Activated T-cell treated with anti-CD3 and anti-CD28 coated beads for 4 hours (primary cell): Measurements from ENCODE around the gene POC1A.
"Not testable (repeated sequence)": the region's sequence is repeated elsewhere in the genome, so short reads cannot be mapped to it uniquely, and the experiment has no call there.

Experiments used
- DNase-seq: peaks from one replicate; pipeline ENCODE4 v3.0.0-alpha.2; 2020

POC1A gene

GRCh38 chr3:52041118-52041731 lies 113.0 kb downstream of the POC1A start:
- DNase-seq = no peak

- DNase-seq = no peak
Observed at GRCh38 chr3:52040600-52040999, 113.6 kb downstream of the POC1A start.

GRCh38 chr3:52039846-52040245 lies 114.4 kb downstream of the POC1A start:
- DNase-seq = no peak

- DNase-seq = no peak
Observed at GRCh38 chr3:52039426-52039825, 114.8 kb downstream of the POC1A start.

- DNase-seq = no peak
Observed at GRCh38 chr3:52038227-52038626, 116.0 kb downstream of the POC1A start.

GRCh38 chr3:52037291-52037690 lies 116.9 kb downstream of the POC1A start:
- DNase-seq = no peak

- no peak for DNase-seq
Observed at GRCh38 chr3:52036829-52037228, 117.4 kb downstream of the POC1A start.

GRCh38 chr3:52036222-52036694 lies 118.0 kb downstream of the POC1A start:
- no peak for DNase-seq

- no peak for DNase-seq
Observed at GRCh38 chr3:52034651-52035050, 119.6 kb downstream of the POC1A start.

GRCh38 chr3:52034212-52034611 lies 120.0 kb downstream of the POC1A start:
- DNase-seq = no peak

GRCh38 chr3:52033748-52034147 lies 120.5 kb downstream of the POC1A start:
- DNase-seq = not testable (repeated sequence)

- DNase-seq = no peak
Observed at GRCh38 chr3:52032702-52033408, 121.4 kb downstream of the POC1A start.

- DNase-seq = no peak
Observed at GRCh38 chr3:52031896-52032295, 122.3 kb downstream of the POC1A start.

- no peak for DNase-seq
Observed at GRCh38 chr3:52030714-52031310, 123.4 kb downstream of the POC1A start.

- DNase-seq = no peak
Observed at GRCh38 chr3:52029535-52029934, 124.7 kb downstream of the POC1A start.

GRCh38 chr3:52029053-52029452 lies 125.2 kb downstream of the POC1A start:
- DNase-seq = no peak

GRCh38 chr3:52028572-52028971 lies 125.7 kb downstream of the POC1A start:
- DNase-seq = no peak

- no peak for DNase-seq
Observed at GRCh38 chr3:52026041-52026440, 128.2 kb downstream of the POC1A start.

GRCh38 chr3:52025453-52025852 lies 128.8 kb downstream of the POC1A start:
- no peak for DNase-seq
